ENCODE results near the gene COL13A1. TPM values are rescaled to one million over a fixed set of nuclear protein-coding genes. Genes with fewer than 3 reads are reported as not detected.

Gene COL13A1
- total and polyA plus RNA-seq, 2 of the 8 experiments (the other 6 are each of a cell fraction or from before 2014, with no cell fraction given) = 2.6 to 5.2 TPM

DNA sequence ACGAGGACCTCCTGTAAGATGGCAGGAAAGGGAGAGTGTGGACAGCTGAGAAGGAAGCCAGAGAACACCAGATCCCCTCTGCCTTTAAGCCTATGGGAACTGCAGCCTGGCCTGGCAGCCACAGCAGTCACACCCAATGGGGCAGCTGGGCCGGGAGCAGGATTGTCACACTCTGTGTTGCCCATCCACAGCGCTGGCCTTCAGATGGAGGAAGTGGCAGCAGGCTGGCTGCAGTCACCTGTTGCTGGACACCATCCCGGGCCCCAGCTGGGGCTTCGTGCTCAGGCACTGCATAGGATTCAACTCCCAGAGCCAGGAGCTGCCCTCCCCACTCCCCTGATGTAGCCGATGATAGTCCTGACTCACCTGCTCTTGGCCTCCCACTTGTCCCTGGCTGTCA is 114.4 kb downstream of the COL13A1 start (continued):
- TF ChIP-seq HDAC2 (IDR thresholded peaks at IDR 0.05; ENCODE audit: borderline replicate concordance in 1 of 2, low read depth in 2 of 2, low read length in 2 of 2) (no peak), TAF7 (optimal IDR thresholded peaks at IDR 0.05; ENCODE audit: borderline replicate concordance, low read depth, low read length) (no peak), MAFK (IDR thresholded peaks at IDR 0.05; ENCODE audit: low read depth, low read length) (no peak), JUN (IDR thresholded peaks at IDR 0.05; ENCODE audit: low read depth, low read length) (no peak), RFX5 (IDR thresholded peaks at IDR 0.05; ENCODE audit: borderline replicate concordance, low read depth, low read length) (no peak), RXRA (IDR thresholded peaks at IDR 0.05; ENCODE audit: insufficient read depth, low read depth, low read length) (no peak), RBBP5 (IDR thresholded peaks at IDR 0.05; ENCODE audit: borderline replicate concordance, low read depth, low read length) (no peak), POLR2AphosphoS5 (IDR thresholded peaks at IDR 0.05; ENCODE audit: low read depth, low read length) (no peak), NANOG (IDR thresholded peaks at IDR 0.05; ENCODE audit: insufficient read depth, low read depth, low read length, poor library complexity, severe bottlenecking) (no peak)
- TF ChIP-seq, protein P1, sequence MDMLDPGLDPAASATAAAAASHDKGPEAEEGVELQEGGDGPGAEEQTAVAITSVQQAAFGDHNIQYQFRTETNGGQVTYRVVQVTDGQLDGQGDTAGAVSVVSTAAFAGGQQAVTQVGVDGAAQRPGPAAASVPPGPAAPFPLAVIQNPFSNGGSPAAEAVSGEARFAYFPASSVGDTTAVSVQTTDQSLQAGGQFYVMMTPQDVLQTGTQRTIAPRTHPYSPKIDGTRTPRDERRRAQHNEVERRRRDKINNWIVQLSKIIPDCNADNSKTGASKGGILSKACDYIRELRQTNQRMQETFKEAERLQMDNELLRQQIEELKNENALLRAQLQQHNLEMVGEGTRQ (IDR thresholded peaks at IDR 0.05; ENCODE audit: low read length) = no peak

All from H1 (cell line).